CD4-positive, alpha-beta T cell treated with Interleukin-15 for 4 hours (primary cell): Measurements from ENCODE around the gene RAB6B.

ENCODE experiments used
- DNase-seq: peaks from one replicate; pipeline ENCODE4 v3.0.0-alpha.2; 2020; ENCODE audit warnings: low spot score

Gene RAB6B

GRCh38 chr3:133856316-133856715 is 39.4 kb downstream of the RAB6B start:
- no peak for DNase-seq

- no peak for DNase-seq
These were observed 39.9 kb downstream of the RAB6B start for GRCh38 chr3:133855772-133856171.

- no peak for DNase-seq
These were observed 40.7 kb downstream of the RAB6B start for GRCh38 chr3:133855002-133855370.

GRCh38 chr3:133854264-133855001 is 41.2 kb downstream of the RAB6B start:
- DNase-seq, result no peak

GRCh38 chr3:133853925-133854227 is 41.8 kb downstream of the RAB6B start:
- no peak for DNase-seq

GRCh38 chr3:133853063-133853924 is 42.4 kb downstream of the RAB6B start:
- DNase-seq, result no peak

- DNase-seq, result no peak
These were observed 43.8 kb downstream of the RAB6B start for GRCh38 chr3:133851931-133852330.

GRCh38 chr3:133851266-133851906 is 44.3 kb downstream of the RAB6B start:
- DNase-seq, result no peak

GRCh38 chr3:133850034-133850433 is 45.6 kb downstream of the RAB6B start:
- DNase-seq, result no peak

- DNase-seq, result no peak
These were observed 46.3 kb downstream of the RAB6B start for GRCh38 chr3:133849346-133849745.

- no peak for DNase-seq
These were observed 50.6 kb downstream of the RAB6B start for GRCh38 chr3:133845127-133845526.

GRCh38 chr3:133843634-133844033 is 52.0 kb downstream of the RAB6B start:
- DNase-seq, result no peak

- no peak for DNase-seq
These were observed 53.5 kb downstream of the RAB6B start for GRCh38 chr3:133842158-133842557.

GRCh38 chr3:133841196-133841595 is 54.5 kb downstream of the RAB6B start:
- DNase-seq, result no peak

GRCh38 chr3:133840767-133841166 is 54.9 kb downstream of the RAB6B start:
- no peak for DNase-seq

GRCh38 chr3:133840055-133840737 is 55.5 kb downstream of the RAB6B start:
- no peak for DNase-seq

GRCh38 chr3:133838916-133839800 is 56.5 kb downstream of the RAB6B start:
- DNase-seq, result no peak

- DNase-seq, result no peak
These were observed 57.3 kb downstream of the RAB6B start for GRCh38 chr3:133838296-133838789.

- DNase-seq, result no peak
These were observed 58.0 kb downstream of the RAB6B start for GRCh38 chr3:133837487-133838295.

- DNase-seq, result no peak
These were observed 59.1 kb downstream of the RAB6B start for GRCh38 chr3:133836497-133837158.
